IMR-90 (cell line): Measurements from ENCODE around the gene BRINP3. TPM values are rescaled to one million over a fixed set of nuclear protein-coding genes. Genes with fewer than 3 reads are reported as not detected.

Experiments used
- ATAC-seq: fragments of 200-7000 bp; cut with Tn5 transposase; 2 replicates; pipeline ENCODE4 v1.9.1; 2020; ENCODE audit warnings: low read depth, mild to moderate bottlenecking, moderate library complexity
- BruUV-seq: library from RNA; stranded (reverse); fragments of 400-500 nt; replicated peaks from 2 replicates; lab custom pipeline; 2021; lab: Mats Ljungman, UMichigan
- CTCF ChIA-PET: fragments of 300-600 bp; formaldehyde crosslinking; extraction: SDS; loops from one replicate; lab custom pipeline; 2021; ENCODE audit warnings: antibody characterized with exemption; lab: Yijun Ruan, JAX
- POLR2A ChIA-PET: fragments of 300-600 bp; sonication (Branson Sonifier 250); formaldehyde crosslinking; loops from one replicate; lab custom pipeline; 2022; ENCODE audit warnings: antibody characterized with exemption; ENCODE audit not compliant: unreplicated experiment; lab: Charles Lee
- DNase-seq: peaks from one replicate; pipeline ENCODE4 v3.0.0; 2013
- H2AFZ ChIP-seq: replicated peaks from 2 replicates; pipeline ENCODE3; 2013; ENCODE audit warnings: low read length, mild to moderate bottlenecking; ENCODE audit not compliant: poor library complexity
- H2AK5ac ChIP-seq: 2 replicates; pipeline ENCODE4 v1.6.1; 2013; ENCODE audit warnings: low read depth, low read length, inconsistent platforms
- H2AK9ac ChIP-seq: replicated peaks from 2 replicates; pipeline ENCODE3; 2013; ENCODE audit warnings: mild to moderate bottlenecking, low read depth, low read length, moderate library complexity; ENCODE audit not compliant: poor library complexity
- H2BK120ac ChIP-seq: 2 replicates; pipeline ENCODE4 v1.6.1; 2013; ENCODE audit warnings: low read depth, low read length, inconsistent platforms
- H2BK15ac ChIP-seq: 3 replicates; pipeline ENCODE4 v1.6.1; 2013; ENCODE audit warnings: low read depth, low read length, inconsistent platforms
- H2BK20ac ChIP-seq: 2 replicates; pipeline ENCODE4 v1.6.1; 2013; ENCODE audit warnings: low read depth, mild to moderate bottlenecking, inconsistent platforms, low read length, moderate library complexity
- H2BK5ac ChIP-seq: 2 replicates; pipeline ENCODE4 v1.6.1; 2013; ENCODE audit warnings: mild to moderate bottlenecking, low read depth, low read length, inconsistent platforms; ENCODE audit not compliant: poor library complexity, severe bottlenecking
- H3K14ac ChIP-seq: replicated peaks from 2 replicates; pipeline ENCODE4 v1.6.1; 2013; ENCODE audit warnings: low read depth, low read length, inconsistent platforms
- H3K18ac ChIP-seq: 2 replicates; pipeline ENCODE4 v1.6.1; 2013; ENCODE audit warnings: low read depth, low read length, control low read depth
- H3K23ac ChIP-seq: 2 replicates; pipeline ENCODE4 v1.6.1; 2013; ENCODE audit warnings: low read depth, low read length, inconsistent platforms
- H3K27ac ChIP-seq: 2 replicates; pipeline ENCODE4 v1.5.1; 2013; ENCODE audit warnings: mild to moderate bottlenecking, control low read depth, low read length; ENCODE audit not compliant: insufficient read depth
- H3K27me3 ChIP-seq: 2 replicates; pipeline ENCODE4 v1.6.1; 2013; ENCODE audit warnings: low read length; ENCODE audit not compliant: control insufficient read depth, insufficient read depth
- H3K36me3 ChIP-seq: 2 replicates; pipeline ENCODE4 v1.6.1; 2013; ENCODE audit warnings: low read length, mixed read lengths; ENCODE audit not compliant: control insufficient read depth, insufficient read depth
- H3K4ac ChIP-seq: 2 replicates; pipeline ENCODE4 v1.6.1; 2013; ENCODE audit warnings: low read depth, low read length, inconsistent platforms
- H3K4me1 ChIP-seq: 2 replicates; pipeline ENCODE4 v1.6.1; 2013; ENCODE audit warnings: low read length, mixed read lengths; ENCODE audit not compliant: control insufficient read depth, insufficient read depth
- H3K4me2 ChIP-seq: 2 replicates; pipeline ENCODE4 v1.6.1; 2013; ENCODE audit warnings: low read depth, mild to moderate bottlenecking, control low read depth, low read length, moderate library complexity
- H3K4me3 ChIP-seq: 2 replicates; pipeline ENCODE4 v1.5.1; 2013; ENCODE audit warnings: low read depth, mild to moderate bottlenecking, control low read depth, low read length, moderate library complexity; ENCODE audit not compliant: insufficient read depth
- H3K56ac ChIP-seq: 2 replicates; pipeline ENCODE4 v1.6.1; 2013; ENCODE audit warnings: low read length, inconsistent platforms; ENCODE audit not compliant: insufficient read depth; ENCODE audit errors: extremely low read depth
- H3K79me1 ChIP-seq, 2 experiments: 2 replicates each; pipeline ENCODE4 v1.6.1; 2013; ENCODE audit warnings: low read length in 2 of 2, inconsistent platforms in 1 of 2, low read depth in 1 of 2
- H3K9ac ChIP-seq: 2 replicates; pipeline ENCODE4 v1.6.1; 2013; ENCODE audit warnings: low read depth, low read length, control low read depth
- H3K9me1 ChIP-seq: 2 replicates; pipeline ENCODE4 v1.6.1; 2013; ENCODE audit warnings: low read length, inconsistent platforms; ENCODE audit not compliant: insufficient read depth
- H3K9me3 ChIP-seq: 2 replicates; pipeline ENCODE4 v1.6.1; 2013; ENCODE audit warnings: low read length; ENCODE audit not compliant: control insufficient read depth, insufficient read depth
- H4K20me1 ChIP-seq: 2 replicates; pipeline ENCODE4 v1.6.1; 2013; ENCODE audit warnings: low read length, inconsistent platforms; ENCODE audit not compliant: insufficient read depth
- H4K5ac ChIP-seq: 2 replicates; pipeline ENCODE4 v1.6.1; 2013; ENCODE audit warnings: mild to moderate bottlenecking, low read depth, low read length, control low read depth
- H4K8ac ChIP-seq, 2 experiments: 2 replicates each; pipeline ENCODE4 v1.6.1; 2013; ENCODE audit warnings: low read depth in 2 of 2, low read length in 2 of 2, control low read depth in 1 of 2, inconsistent platforms in 1 of 2
- H4K91ac ChIP-seq: 2 replicates; pipeline ENCODE4 v1.6.1; 2013; ENCODE audit warnings: low read depth, low read length, inconsistent platforms; ENCODE audit not compliant: insufficient read depth
- FOS ChIP-seq: fragments of 150-350 bp; IDR thresholded peaks from 2 replicates; pipeline ENCODE4 v1.6.1; 2016; ENCODE audit warnings: low read depth, low read length
- MAFK ChIP-seq: IDR thresholded peaks from 2 replicates; pipeline ENCODE4 v1.6.1; 2012; ENCODE audit warnings: low read depth, low read length, improper control_type of control experiment
- NFE2L2 ChIP-seq: fragments of 150-350 bp; IDR thresholded peaks from 2 replicates; pipeline ENCODE4 v1.6.1; 2016; ENCODE audit warnings: low read depth, mild to moderate bottlenecking, low read length
- RCOR1 ChIP-seq: IDR thresholded peaks from 2 replicates; pipeline ENCODE4 v1.6.1; 2012; ENCODE audit warnings: mild to moderate bottlenecking, low read length, improper control_type of control experiment; ENCODE audit not compliant: insufficient replicate concordance
- RFX5 ChIP-seq: IDR thresholded peaks from 2 replicates; pipeline ENCODE4 v1.8.0; 2012; ENCODE audit warnings: low read depth, mild to moderate bottlenecking, low read length, moderate library complexity
- SMC3 ChIP-seq: fragments of 150-350 bp; IDR thresholded peaks from 2 replicates; pipeline ENCODE4 v1.6.1; 2016; ENCODE audit warnings: low read depth, mild to moderate bottlenecking, antibody characterized with exemption, low read length, moderate library complexity
- WGBS, 2 experiments: methylation state at CpG; one replicate each; pipeline versions ENCODE4 v1.1.5 to v1.1.7; 2013; ENCODE audit warnings: missing lambda C conversion rate in 2 of 2; ENCODE audit not compliant: insufficient read length in 1 of 2; ENCODE audit errors: extremely low coverage in 2 of 2; 5-methylcytosine and 5-hydroxymethylcytosine counted together
- dilution Hi-C: fragments of 300-500 bp; cut with HindIII; formaldehyde crosslinking; loops from one replicate; pipeline ENCODE4 v1.14.3; 2018; ENCODE audit warnings: low sequenced_read_pairs; ENCODE audit not compliant: unreplicated experiment
- in situ Hi-C: fragments of 300-500 bp; cut with MboI; formaldehyde crosslinking; loops from 3 replicates; pipeline ENCODE4 v1.14.3; 2019; ENCODE audit warnings: low sequenced_read_pairs, inconsistent platforms, mixed read lengths
- intact Hi-C: fragments of 100-400 bp; cut with micrococcal nuclease; formaldehyde crosslinking; loops from 2 replicates; pipeline ENCODE4 v1.10.0; 2022
- polyA plus RNA-seq, 3 experiments: library from polyadenylated mRNA; depleted of rRNA; stranded (reverse); fragments of >200 nt; gene quantifications; 2 replicates each; pipeline ENCODE4 v1.2.3, GENCODE V29; 2012; ENCODE audit warnings: low replicate concordance in 1 of 3
- total RNA-seq: library from RNA; depleted of rRNA; stranded (reverse); fragments of >200 nt; gene quantifications from 2 replicates; pipeline ENCODE4 v1.2.3, GENCODE V29; 2012

The BRINP3 gene
- total and polyA plus RNA-seq, 2 of the 4 experiments (the other 2 are of a cell fraction): 0.15 to 0.36 TPM

- in situ Hi-C loops: no loop called here
- H2AFZ ChIP-seq: peak overlapping the region; percentile 50
- H3K56ac ChIP-seq: no peak overlapping the region
- no peaks in the 10 kb centered on the region for H3K79me1 ChIP-seq
- no peak overlapping the region for H3K9ac ChIP-seq
- H3K18ac ChIP-seq: no peak overlapping the region
- H4K91ac ChIP-seq: no peak overlapping the region
- H2BK120ac ChIP-seq: 0 out of 2 replicates have a peak overlapping the region, but pooled peaks have one; percentile 4
- no peak overlapping the region for H2AK9ac ChIP-seq
- no peak overlapping the region; the same call in 2 of the 3 replicates for H2BK15ac ChIP-seq
- no TSS peak for BruUV-seq
- CTCF ChIA-PET: interaction anchor here (0.6 kb wide), 1 partner anchor 27 kb away, joined by 4 read pairs; no protein-coding TSS in a partner anchor
- intact Hi-C loops: no loop called here
- DNase-seq (peak; percentile 69), ATAC-seq (no peak)
- H3K4me2 ChIP-seq: peak overlapping the region; percentile 89; the same call in 1 of the 2 replicates
- no peak for TF ChIP-seq NFE2L2
- TF ChIP-seq RCOR1: no peak
- no peak for TF ChIP-seq FOS
- no peak for TF ChIP-seq MAFK
- no peak for TF ChIP-seq SMC3
- TF ChIP-seq RFX5: no peak
- WGBS, 2 experiments: 25% methylated on average over 2 of the region's 3 CpGs; no CpG with 5 or more reads in 1 of the 2 experiments
- H4K8ac ChIP-seq: peak overlapping the region in 1 of 2 experiments; percentile 45; a peak in 1 of 4 replicates
- H3K36me3 ChIP-seq: no peaks in the 10 kb centered on the region
- no peak overlapping the region for H2BK20ac ChIP-seq
- 0 out of 2 replicates have a peak overlapping the region, but pooled peaks have one; percentile 7 for H3K14ac ChIP-seq
- POLR2A ChIA-PET: no interaction called here
- peak overlapping the region; percentile 23; the same call in 1 of the 2 replicates for H3K4me3 ChIP-seq
- H2AK5ac ChIP-seq: no peak overlapping the region
- H4K20me1 ChIP-seq: no peaks in the 10 kb centered on the region
- no peaks in the 10 kb centered on the region for H3K4me1 ChIP-seq
- no peak overlapping the region for H2BK5ac ChIP-seq
- no peaks in the 10 kb centered on the region for H3K9me1 ChIP-seq
- H3K27me3 ChIP-seq: no peaks in the 10 kb centered on the region
- H3K9me3 ChIP-seq: no peaks in the 10 kb centered on the region
- dilution Hi-C loops: no loop called here
- no peak overlapping the region for H4K5ac ChIP-seq
- no peak overlapping the region for H3K27ac ChIP-seq
- no peak overlapping the region for H3K23ac ChIP-seq
- H3K4ac ChIP-seq: no peak overlapping the region
Observed at GRCh38 chr1:190353538-190354101, 124.0 kb downstream of the BRINP3 start.
